ENCODE measurements around the gene CCDC184. TPM values are rescaled to one million over a fixed set of nuclear protein-coding genes. Genes with fewer than 3 reads are reported as not detected.

CCDC184 gene
- polyA plus RNA-seq, 1 donor (not counting 4 experiments of a cell fraction or from before 2014, with no cell fraction given) = 0.21 TPM

DNA sequence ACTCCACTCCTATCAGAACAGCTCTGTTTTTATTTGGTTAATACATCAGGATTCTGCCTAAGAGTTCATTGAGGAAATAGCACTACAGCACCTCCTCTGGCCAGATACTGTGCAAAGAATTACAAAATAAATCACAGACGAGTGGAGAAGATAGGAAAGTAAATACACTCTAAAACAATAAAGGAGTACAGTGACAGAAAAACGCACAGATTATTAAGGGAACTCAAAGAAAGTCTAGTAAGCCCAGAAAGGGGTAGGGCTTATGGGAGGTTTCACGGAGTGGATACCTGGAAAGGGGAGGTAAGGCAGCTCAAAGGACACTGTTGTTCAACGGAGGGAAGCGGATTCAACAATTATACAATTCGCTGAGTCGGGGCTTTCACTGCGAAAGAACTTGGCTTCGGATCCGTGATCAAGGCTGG, 14.1 kb downstream of the CCDC184 start:
- Histone ChIP-seq H3K27me3 (ENCODE audit: control insufficient read depth, extremely low read depth, insufficient read depth, low read length) (no peaks in the 10 kb centered on the region), H2AFZ (ENCODE audit: control insufficient read depth, low read length) (peak overlapping the region; percentile 99), H4K20me1 (ENCODE audit: control insufficient read depth, extremely low read depth, insufficient read depth, low read length) (no peaks in the 10 kb centered on the region), H3K27ac (ENCODE audit: control insufficient read depth, insufficient read depth, low read length) (peak overlapping the region; percentile 26), H3K79me2 (ENCODE audit: control insufficient read depth, insufficient read depth, low read length) (no peaks in the 10 kb centered on the region), H3K9me1 (ENCODE audit: control insufficient read depth, extremely low read depth, insufficient read depth, low read length) (no peaks in the 10 kb centered on the region), H3K36me3 (ENCODE audit: control insufficient read depth in 2 of 2, extremely low read depth in 1 of 2, insufficient read depth in 2 of 2, low read length in 2 of 2) (no peaks in the 10 kb centered on the region), H3K4me3 (ENCODE audit: control insufficient read depth in 2 of 3, extremely low read depth in 1 of 3, insufficient read depth in 2 of 3, low read depth in 1 of 3, low read length in 3 of 3) (peak overlapping the region; percentile 75 to 96 (median 84)), H3K4me2 (ENCODE audit: control insufficient read depth, extremely low read depth, insufficient read depth, low read depth, low read length) (peak overlapping the region; percentile 69), H3K9me3 (ENCODE audit: control insufficient read depth, low read depth, low read length) (no peaks in the 10 kb centered on the region), H3K4me1 (ENCODE audit: control insufficient read depth, extremely low read depth, insufficient read depth, low read length) (no peaks in the 10 kb centered on the region), H3K9ac (ENCODE audit: control insufficient read depth, extremely low read depth, insufficient read depth, low read length) (peak overlapping the region; percentile 90)
- no peak for FAIRE-seq
- dilution Hi-C loops (cut with MboI; ENCODE audit: extremely low pct_ligation_motif_present, low sequenced_read_pairs) = no loop called here
- no peak for DNase-seq (ENCODE audit: low read depth, low spot score)
- TF ChIP-seq, protein P1, sequence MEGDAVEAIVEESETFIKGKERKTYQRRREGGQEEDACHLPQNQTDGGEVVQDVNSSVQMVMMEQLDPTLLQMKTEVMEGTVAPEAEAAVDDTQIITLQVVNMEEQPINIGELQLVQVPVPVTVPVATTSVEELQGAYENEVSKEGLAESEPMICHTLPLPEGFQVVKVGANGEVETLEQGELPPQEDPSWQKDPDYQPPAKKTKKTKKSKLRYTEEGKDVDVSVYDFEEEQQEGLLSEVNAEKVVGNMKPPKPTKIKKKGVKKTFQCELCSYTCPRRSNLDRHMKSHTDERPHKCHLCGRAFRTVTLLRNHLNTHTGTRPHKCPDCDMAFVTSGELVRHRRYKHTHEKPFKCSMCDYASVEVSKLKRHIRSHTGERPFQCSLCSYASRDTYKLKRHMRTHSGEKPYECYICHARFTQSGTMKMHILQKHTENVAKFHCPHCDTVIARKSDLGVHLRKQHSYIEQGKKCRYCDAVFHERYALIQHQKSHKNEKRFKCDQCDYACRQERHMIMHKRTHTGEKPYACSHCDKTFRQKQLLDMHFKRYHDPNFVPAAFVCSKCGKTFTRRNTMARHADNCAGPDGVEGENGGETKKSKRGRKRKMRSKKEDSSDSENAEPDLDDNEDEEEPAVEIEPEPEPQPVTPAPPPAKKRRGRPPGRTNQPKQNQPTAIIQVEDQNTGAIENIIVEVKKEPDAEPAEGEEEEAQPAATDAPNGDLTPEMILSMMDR (optimal IDR thresholded peaks at IDR 0.05 in 1 of 3, IDR thresholded peaks at IDR 0.05 in 1 of 3, conservative IDR thresholded peaks at IDR 0.05 in 1 of 3; ENCODE audit: extremely low read depth in 1 of 3, insufficient read depth in 2 of 3, low read length in 3 of 3) = peak in 1 of 3 experiments; percentile 53
- no peak for TF ChIP-seq EZH2 (IDR thresholded peaks at IDR 0.05; ENCODE audit: low read length)

DNA sequence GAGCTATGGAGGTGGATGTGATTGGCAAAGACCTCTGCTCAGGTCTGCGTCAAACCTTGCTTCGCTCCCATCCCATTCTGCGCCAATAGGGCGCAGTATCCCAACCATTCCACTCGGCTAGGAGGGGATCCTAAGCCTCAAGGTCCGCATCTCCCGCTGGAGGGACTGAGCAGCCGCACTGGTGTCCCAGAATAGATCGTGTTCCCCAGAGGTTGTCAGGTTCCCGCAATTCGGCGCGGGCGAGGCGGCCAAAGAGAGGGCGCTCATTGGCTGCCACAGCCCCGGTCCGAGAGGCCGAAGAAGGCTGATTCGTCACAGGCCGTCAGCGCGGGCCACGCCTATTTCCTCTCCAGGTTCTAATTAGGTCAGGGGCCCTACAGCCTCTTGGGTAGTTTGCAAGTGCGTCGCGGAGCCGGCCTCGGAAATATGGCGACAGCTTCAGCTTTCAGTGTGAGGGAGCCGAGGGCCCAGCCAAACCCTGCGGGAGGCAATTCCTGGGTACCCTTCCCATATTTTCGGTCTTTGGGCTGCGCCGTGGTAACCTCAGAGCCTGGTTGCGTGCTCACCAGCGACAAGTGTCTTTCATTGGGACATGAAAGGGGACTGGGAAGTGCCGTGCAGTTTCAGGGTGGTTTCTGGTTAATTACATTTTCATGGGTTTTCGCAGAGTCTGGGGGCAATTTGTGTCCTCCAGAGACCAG, 14.7 kb downstream of the CCDC184 start:
- no peak for TF ChIP-seq EZH2 (IDR thresholded peaks at IDR 0.05; ENCODE audit: low read length)
- TF ChIP-seq, protein P1 (optimal IDR thresholded peaks at IDR 0.05 in 1 of 3, IDR thresholded peaks at IDR 0.05 in 1 of 3, conservative IDR thresholded peaks at IDR 0.05 in 1 of 3; ENCODE audit: extremely low read depth in 1 of 3, insufficient read depth in 2 of 3, low read length in 3 of 3) = peak in 1 of 3 experiments; percentile 23
- DNase-seq (ENCODE audit: low read depth, low spot score) (peak; percentile 62), FAIRE-seq (peak; percentile 26)
- Histone ChIP-seq H3K4me3 (ENCODE audit: control insufficient read depth in 2 of 3, extremely low read depth in 1 of 3, insufficient read depth in 2 of 3, low read depth in 1 of 3, low read length in 3 of 3) (peak overlapping the region; percentile 75 to 96 (median 84)), H2AFZ (ENCODE audit: control insufficient read depth, low read length) (peak overlapping the region; percentile 99), H4K20me1 (ENCODE audit: control insufficient read depth, extremely low read depth, insufficient read depth, low read length) (no peaks in the 10 kb centered on the region), H3K27me3 (ENCODE audit: control insufficient read depth, extremely low read depth, insufficient read depth, low read length) (no peaks in the 10 kb centered on the region), H3K4me1 (ENCODE audit: control insufficient read depth, extremely low read depth, insufficient read depth, low read length) (no peaks in the 10 kb centered on the region), H3K79me2 (ENCODE audit: control insufficient read depth, insufficient read depth, low read length) (no peaks in the 10 kb centered on the region), H3K9ac (ENCODE audit: control insufficient read depth, extremely low read depth, insufficient read depth, low read length) (peak overlapping the region; percentile 90), H3K4me2 (ENCODE audit: control insufficient read depth, extremely low read depth, insufficient read depth, low read depth, low read length) (peak overlapping the region; percentile 69), H3K36me3 (ENCODE audit: control insufficient read depth in 2 of 2, extremely low read depth in 1 of 2, insufficient read depth in 2 of 2, low read length in 2 of 2) (no peaks in the 10 kb centered on the region), H3K27ac (ENCODE audit: control insufficient read depth, insufficient read depth, low read length) (peak overlapping the region; percentile 84), H3K9me3 (ENCODE audit: control insufficient read depth, low read depth, low read length) (no peaks in the 10 kb centered on the region), H3K9me1 (ENCODE audit: control insufficient read depth, extremely low read depth, insufficient read depth, low read length) (no peaks in the 10 kb centered on the region)
- dilution Hi-C loops (cut with MboI; ENCODE audit: extremely low pct_ligation_motif_present, low sequenced_read_pairs) = no loop called here
